SK-N-MC (cell line): ENCODE data around the gene HES4.

Source experiments
- EZH2 ChIP-seq: fragments of 200-600 bp; sonication (generic); IDR thresholded peaks from one replicate; pipeline ENCODE4 v1.6.1; 2017; ENCODE audit warnings: antibody characterized with exemption
- POLR2AphosphoS5 ChIP-seq: IDR thresholded peaks from 2 replicates; pipeline ENCODE4 v1.6.1; 2012; ENCODE audit warnings: mild to moderate bottlenecking, low read depth, low read length, borderline replicate concordance

DNA sequence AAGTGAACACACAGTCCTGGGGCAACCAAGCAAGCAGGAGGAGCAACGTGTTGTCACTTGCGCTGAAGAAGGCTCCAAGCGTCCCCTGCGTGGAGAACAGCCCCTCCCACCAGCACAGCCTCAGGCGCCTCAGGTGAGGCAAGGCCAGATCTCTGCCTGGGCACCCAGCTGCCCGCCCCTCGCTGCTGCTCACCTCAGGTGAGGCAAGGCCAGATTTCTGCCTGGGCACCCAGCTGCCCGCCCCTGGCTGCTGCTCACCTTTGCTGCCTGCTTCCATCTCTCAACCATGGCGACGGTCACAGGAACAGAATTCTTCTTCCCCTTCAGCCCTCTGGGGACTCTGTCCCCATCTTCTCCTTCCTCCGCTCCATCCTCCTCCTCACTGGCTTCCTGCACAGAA lies 43.3 kb downstream of the HES4 start:
- TF ChIP-seq POLR2AphosphoS5 (no peak), EZH2 (no peak)
